Caco-2 (cell line): ENCODE measurements around the gene B3GNT5. TPM values are rescaled to one million over a fixed set of nuclear protein-coding genes. Genes with fewer than 3 reads are reported as not detected.

Experiments
- BruUV-seq: library from RNA; stranded (reverse); fragments of 400-500 nt; replicated peaks from 2 replicates; lab custom pipeline; 2021; lab: Mats Ljungman, UMichigan
- CTCF ChIA-PET: fragments of 300-600 bp; sonication (Branson Sonifier 250); formaldehyde crosslinking; loops from one replicate; lab custom pipeline; 2022; ENCODE audit warnings: antibody characterized with exemption; lab: Charles Lee
- POLR2A ChIA-PET: fragments of 300-600 bp; sonication (Branson Sonifier 250); formaldehyde crosslinking; loops from one replicate; lab custom pipeline; 2022; ENCODE audit warnings: antibody characterized with exemption; lab: Charles Lee
- DNase-seq, 2 experiments: peaks; one replicate each; pipeline versions ENCODE4 v3.0.0 to v3.0.0-alpha.2; 2020 to 2022
- H3K27me3 ChIP-seq: replicated peaks from 2 replicates; pipeline ENCODE4 v1.6.0; 2011; ENCODE audit warnings: low read length; ENCODE audit not compliant: control insufficient read depth, insufficient read depth
- H3K36me3 ChIP-seq: 2 replicates; pipeline ENCODE4 v1.5.1; 2011; ENCODE audit warnings: low read length; ENCODE audit not compliant: control insufficient read depth, insufficient read depth
- H3K4me1 ChIP-seq: fragments of 250-450 bp; sonication (Bioruptor Pico); 2 replicates; pipeline ENCODE4 v1.5.1; 2020; ENCODE audit warnings: mild to moderate bottlenecking
- H3K4me3 ChIP-seq: 2 replicates; pipeline ENCODE4 v1.5.1; 2011; ENCODE audit warnings: low read depth, mild to moderate bottlenecking, control low read depth, low read length
- H3K9me3 ChIP-seq: fragments of 250-450 bp; sonication (Bioruptor Pico); 2 replicates; pipeline ENCODE4 v1.5.1; 2020; ENCODE audit warnings: mild to moderate bottlenecking, moderate library complexity
- H3K27ac Mint-ChIP-seq: one replicate; pipeline ENCODE4 v1.8.0; 2022; ENCODE audit warnings: mixed read lengths; ENCODE audit not compliant: unreplicated experiment
- H3K27me3 Mint-ChIP-seq: one replicate; pipeline ENCODE4 v1.8.0; 2022; ENCODE audit warnings: mixed read lengths; ENCODE audit not compliant: insufficient read depth, unreplicated experiment
- H3K36me3 Mint-ChIP-seq: one replicate; pipeline ENCODE4 v1.8.0; 2022; ENCODE audit warnings: mild to moderate bottlenecking, mixed read lengths; ENCODE audit not compliant: insufficient read depth, unreplicated experiment
- H3K4me1 Mint-ChIP-seq: one replicate; pipeline ENCODE4 v1.8.0; 2022; ENCODE audit warnings: low read depth, mixed read lengths; ENCODE audit not compliant: unreplicated experiment
- H3K4me3 Mint-ChIP-seq: one replicate; pipeline ENCODE4 v1.8.0; 2022; ENCODE audit warnings: mild to moderate bottlenecking, moderate library complexity, mixed read lengths; ENCODE audit not compliant: unreplicated experiment
- H3K9me3 Mint-ChIP-seq: one replicate; pipeline ENCODE4 v1.8.0; 2022; ENCODE audit warnings: mixed read lengths; ENCODE audit not compliant: unreplicated experiment
- intact Hi-C: fragments of 100-400 bp; cut with micrococcal nuclease; formaldehyde crosslinking; loops from one replicate; pipeline ENCODE4 v1.10.0; 2022; ENCODE audit not compliant: unreplicated experiment
- total RNA-seq: library from RNA; stranded (reverse); gene quantifications from 2 replicates; pipeline ENCODE4 v1.2.3, GENCODE V29; 2022
- TF ChIP-seq, protein P1 (sequence below), 2 experiments: fragments of 200-600 bp in 1 of 2; IDR thresholded peaks; 1 replicate in 1 of 2; 2 replicates in 1 of 2; pipeline versions ENCODE4 v1.5.1 to v1.8.0; 2011 to 2022; ENCODE audit warnings: antibody characterized with exemption in 1 of 2, control low read depth in 1 of 2, inconsistent platforms in 1 of 2, low read depth in 1 of 2, low read length in 1 of 2, mild to moderate bottlenecking in 1 of 2, moderate library complexity in 1 of 2; ENCODE audit not compliant: insufficient read depth in 1 of 2, severe bottlenecking in 1 of 2, unreplicated experiment in 1 of 2

The B3GNT5 gene
- total RNA-seq, 1 experiment from 2014 or later = 9.4 TPM

GRCh38 chr3:183269345-183269744 lies 16.3 kb downstream of the B3GNT5 start:
- Mint-ChIP-seq H3K9me3 (no peaks in the 10 kb centered on the region), H3K27ac (no peak overlapping the region), H3K4me1 (peaks cover 15% of the 10 kb centered on the region), H3K27me3 (no peaks in the 10 kb centered on the region), H3K4me3 (no peak overlapping the region), H3K36me3 (no peaks in the 10 kb centered on the region)
- no TSS peak for BruUV-seq
- DNase-seq = no peak
- Histone ChIP-seq H3K27me3 (no peaks in the 10 kb centered on the region), H3K36me3 (no peaks in the 10 kb centered on the region; the same call in none of the 2 replicates), H3K4me3 (no peak overlapping the region), H3K4me1 (peaks cover 38% of the 10 kb centered on the region), H3K9me3 (no peaks in the 10 kb centered on the region)
- ChIA-PET CTCF (no interaction called here), POLR2A (no interaction called here)
- TF ChIP-seq, protein P1, sequence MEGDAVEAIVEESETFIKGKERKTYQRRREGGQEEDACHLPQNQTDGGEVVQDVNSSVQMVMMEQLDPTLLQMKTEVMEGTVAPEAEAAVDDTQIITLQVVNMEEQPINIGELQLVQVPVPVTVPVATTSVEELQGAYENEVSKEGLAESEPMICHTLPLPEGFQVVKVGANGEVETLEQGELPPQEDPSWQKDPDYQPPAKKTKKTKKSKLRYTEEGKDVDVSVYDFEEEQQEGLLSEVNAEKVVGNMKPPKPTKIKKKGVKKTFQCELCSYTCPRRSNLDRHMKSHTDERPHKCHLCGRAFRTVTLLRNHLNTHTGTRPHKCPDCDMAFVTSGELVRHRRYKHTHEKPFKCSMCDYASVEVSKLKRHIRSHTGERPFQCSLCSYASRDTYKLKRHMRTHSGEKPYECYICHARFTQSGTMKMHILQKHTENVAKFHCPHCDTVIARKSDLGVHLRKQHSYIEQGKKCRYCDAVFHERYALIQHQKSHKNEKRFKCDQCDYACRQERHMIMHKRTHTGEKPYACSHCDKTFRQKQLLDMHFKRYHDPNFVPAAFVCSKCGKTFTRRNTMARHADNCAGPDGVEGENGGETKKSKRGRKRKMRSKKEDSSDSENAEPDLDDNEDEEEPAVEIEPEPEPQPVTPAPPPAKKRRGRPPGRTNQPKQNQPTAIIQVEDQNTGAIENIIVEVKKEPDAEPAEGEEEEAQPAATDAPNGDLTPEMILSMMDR (IDR thresholded peaks at IDR 0.05; ENCODE audit: insufficient read depth in 1 of 2, low read depth in 1 of 2, low read length in 1 of 2, severe bottlenecking in 1 of 2, unreplicated experiment in 1 of 2) = no peak
- intact Hi-C loops = loop anchor here (2.0 kb wide), 1 partner anchor 15 kb away; no protein-coding TSS in a partner anchor

- no peak overlapping the region for H3K4me3 Mint-ChIP-seq
- intact Hi-C loops = no loop called here
- H3K27ac Mint-ChIP-seq = no peak overlapping the region
- Histone ChIP-seq H3K4me1 (peaks cover 34% of the 10 kb centered on the region), H3K27me3 (no peaks in the 10 kb centered on the region), H3K36me3 (no peaks in the 10 kb centered on the region; the same call in 1 of the 2 replicates), H3K9me3 (no peaks in the 10 kb centered on the region), H3K4me3 (no peak overlapping the region)
- ChIA-PET CTCF (no interaction called here), POLR2A (no interaction called here)
- DNase-seq = no peak
- TF ChIP-seq, protein P1 (IDR thresholded peaks at IDR 0.05; ENCODE audit: insufficient read depth in 1 of 2, low read depth in 1 of 2, low read length in 1 of 2, severe bottlenecking in 1 of 2, unreplicated experiment in 1 of 2) = no peak
- H3K4me1 Mint-ChIP-seq = peaks cover 15% of the 10 kb centered on the region
- H3K27me3 Mint-ChIP-seq = no peaks in the 10 kb centered on the region
- no peaks in the 10 kb centered on the region for H3K36me3 Mint-ChIP-seq
- no peaks in the 10 kb centered on the region for H3K9me3 Mint-ChIP-seq
- BruUV-seq = no TSS peak
Measured at GRCh38 chr3:183270344-183270743, 17.3 kb downstream of the B3GNT5 start.

DNA sequence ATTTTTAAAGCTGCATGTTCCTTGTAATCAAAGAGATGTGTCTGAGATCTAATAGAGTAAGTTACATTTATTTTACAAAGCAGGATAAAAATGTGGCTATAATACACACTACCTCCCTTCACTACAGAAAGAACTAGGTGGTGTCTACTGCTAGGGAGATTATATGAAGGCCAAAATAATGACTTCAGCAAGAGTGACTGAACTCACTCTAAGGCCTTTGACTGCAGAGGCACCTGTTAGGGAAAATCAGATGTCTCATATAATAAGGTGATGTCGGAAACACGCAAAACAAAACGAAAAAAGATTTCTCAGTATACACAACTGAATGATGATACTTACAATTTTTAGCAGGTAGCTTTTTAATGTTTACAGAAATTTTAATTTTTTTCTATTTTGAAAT lies 19.1 kb downstream of the B3GNT5 start:
- ChIA-PET POLR2A (no interaction called here), CTCF (no interaction called here)
- TF ChIP-seq, protein P1 (IDR thresholded peaks at IDR 0.05; ENCODE audit: insufficient read depth in 1 of 2, low read depth in 1 of 2, low read length in 1 of 2, severe bottlenecking in 1 of 2, unreplicated experiment in 1 of 2) = no peak
- no peaks in the 10 kb centered on the region; the same call in 1 of the 2 replicates for H3K36me3 ChIP-seq
- no peaks in the 10 kb centered on the region for H3K27me3 Mint-ChIP-seq
- no peaks in the 10 kb centered on the region for H3K9me3 Mint-ChIP-seq
- intact Hi-C loops = no loop called here
- no peak overlapping the region for H3K4me3 ChIP-seq
- peaks cover 15% of the 10 kb centered on the region for H3K4me1 Mint-ChIP-seq
- no peak overlapping the region for H3K27ac Mint-ChIP-seq
- no peaks in the 10 kb centered on the region for H3K9me3 ChIP-seq
- no peaks in the 10 kb centered on the region for H3K27me3 ChIP-seq
- no peak for DNase-seq
- H3K36me3 Mint-ChIP-seq = no peaks in the 10 kb centered on the region
- no TSS peak for BruUV-seq
- H3K4me1 ChIP-seq = peaks cover 17% of the 10 kb centered on the region
- H3K4me3 Mint-ChIP-seq = no peak overlapping the region
